Panc1 (cell line): ENCODE measurements around the gene SSBP4.

Source experiments
- POLR2AphosphoS5 ChIP-seq: IDR thresholded peaks from 2 replicates; pipeline ENCODE4 v1.6.1; 2012; ENCODE audit warnings: mild to moderate bottlenecking, low read depth, low read length, moderate library complexity
- TF ChIP-seq, protein P1 (sequence below): fragments of 450-650 bp; IDR thresholded peaks from 2 replicates; pipeline ENCODE4 v1.5.1; 2017; ENCODE audit warnings: mild to moderate bottlenecking

DNA sequence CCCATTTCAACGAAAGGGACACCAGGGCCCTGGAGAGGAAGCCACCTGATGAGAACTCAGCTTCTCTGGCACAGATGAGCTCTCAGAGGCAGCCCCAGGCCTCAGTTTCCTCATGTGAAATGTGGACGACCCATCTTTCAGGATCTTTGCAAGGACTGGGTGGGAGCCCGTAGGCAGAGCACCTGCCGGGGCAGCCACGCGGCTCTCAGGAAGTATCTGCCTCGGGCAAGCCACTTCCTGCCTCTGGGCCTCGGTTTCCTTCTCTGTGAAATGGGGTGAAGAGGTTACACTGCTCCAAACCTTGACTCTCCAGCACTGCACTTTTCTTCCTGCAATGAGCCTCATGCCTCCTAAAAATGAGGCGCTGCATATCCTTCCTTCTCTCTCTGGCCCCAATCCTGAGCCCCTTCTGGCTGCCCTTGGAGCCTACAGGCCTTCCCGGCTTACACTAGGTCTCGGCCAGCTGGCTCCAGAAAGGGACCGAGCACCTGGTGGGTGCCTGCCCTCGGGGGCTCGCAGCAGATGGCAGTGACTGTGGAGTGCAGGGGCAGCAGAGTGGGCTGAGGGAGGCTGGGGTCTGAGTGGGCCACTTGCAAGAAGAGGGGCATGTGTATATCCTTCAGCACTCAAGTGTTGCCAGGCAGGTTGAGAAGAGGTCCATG, 3.5 kb downstream of the SSBP4 start:
- TF ChIP-seq, protein P1, sequence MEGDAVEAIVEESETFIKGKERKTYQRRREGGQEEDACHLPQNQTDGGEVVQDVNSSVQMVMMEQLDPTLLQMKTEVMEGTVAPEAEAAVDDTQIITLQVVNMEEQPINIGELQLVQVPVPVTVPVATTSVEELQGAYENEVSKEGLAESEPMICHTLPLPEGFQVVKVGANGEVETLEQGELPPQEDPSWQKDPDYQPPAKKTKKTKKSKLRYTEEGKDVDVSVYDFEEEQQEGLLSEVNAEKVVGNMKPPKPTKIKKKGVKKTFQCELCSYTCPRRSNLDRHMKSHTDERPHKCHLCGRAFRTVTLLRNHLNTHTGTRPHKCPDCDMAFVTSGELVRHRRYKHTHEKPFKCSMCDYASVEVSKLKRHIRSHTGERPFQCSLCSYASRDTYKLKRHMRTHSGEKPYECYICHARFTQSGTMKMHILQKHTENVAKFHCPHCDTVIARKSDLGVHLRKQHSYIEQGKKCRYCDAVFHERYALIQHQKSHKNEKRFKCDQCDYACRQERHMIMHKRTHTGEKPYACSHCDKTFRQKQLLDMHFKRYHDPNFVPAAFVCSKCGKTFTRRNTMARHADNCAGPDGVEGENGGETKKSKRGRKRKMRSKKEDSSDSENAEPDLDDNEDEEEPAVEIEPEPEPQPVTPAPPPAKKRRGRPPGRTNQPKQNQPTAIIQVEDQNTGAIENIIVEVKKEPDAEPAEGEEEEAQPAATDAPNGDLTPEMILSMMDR = no peak
- no peak for TF ChIP-seq POLR2AphosphoS5
